Neural cell (in vitro differentiated cells): Measurements from ENCODE around the gene SYNJ2BP.

Experiments used
- EP300 ChIP-seq: fragments of 450-650 bp; conservative IDR thresholded peaks from 2 replicates; pipeline ENCODE4 v1.6.1; 2014; ENCODE audit warnings: antibody characterized with exemption, mild to moderate bottlenecking, moderate library complexity; ENCODE audit not compliant: poor library complexity, severe bottlenecking
- EZH2 ChIP-seq: fragments of 200-600, 300-800 bp; shearing (Covaris generic), sonication (generic); IDR thresholded peaks from 2 replicates; pipeline ENCODE4 v1.6.1; 2014; ENCODE audit warnings: antibody characterized with exemption, low read length, borderline replicate concordance, mild to moderate bottlenecking; ENCODE audit not compliant: insufficient read depth, poor library complexity, severe bottlenecking
- POLR2AphosphoS5 ChIP-seq: IDR thresholded peaks from 2 replicates; pipeline ENCODE4 v1.6.1; 2012
- RAD21 ChIP-seq: fragments of 450-650 bp; conservative IDR thresholded peaks from 2 replicates; pipeline ENCODE4 v1.6.1; 2014; ENCODE audit warnings: antibody characterized with exemption, mild to moderate bottlenecking, moderate library complexity
- TAF1 ChIP-seq: IDR thresholded peaks from 2 replicates; pipeline ENCODE4 v1.6.1; 2012; ENCODE audit warnings: low read depth
- TF ChIP-seq, protein P1 (sequence below): fragments of 450-650 bp; IDR thresholded peaks from 2 replicates; pipeline ENCODE4 v1.5.1; 2014; ENCODE audit warnings: antibody characterized with exemption, mild to moderate bottlenecking, moderate library complexity; ENCODE audit not compliant: poor library complexity, severe bottlenecking

- TF ChIP-seq, protein P1, sequence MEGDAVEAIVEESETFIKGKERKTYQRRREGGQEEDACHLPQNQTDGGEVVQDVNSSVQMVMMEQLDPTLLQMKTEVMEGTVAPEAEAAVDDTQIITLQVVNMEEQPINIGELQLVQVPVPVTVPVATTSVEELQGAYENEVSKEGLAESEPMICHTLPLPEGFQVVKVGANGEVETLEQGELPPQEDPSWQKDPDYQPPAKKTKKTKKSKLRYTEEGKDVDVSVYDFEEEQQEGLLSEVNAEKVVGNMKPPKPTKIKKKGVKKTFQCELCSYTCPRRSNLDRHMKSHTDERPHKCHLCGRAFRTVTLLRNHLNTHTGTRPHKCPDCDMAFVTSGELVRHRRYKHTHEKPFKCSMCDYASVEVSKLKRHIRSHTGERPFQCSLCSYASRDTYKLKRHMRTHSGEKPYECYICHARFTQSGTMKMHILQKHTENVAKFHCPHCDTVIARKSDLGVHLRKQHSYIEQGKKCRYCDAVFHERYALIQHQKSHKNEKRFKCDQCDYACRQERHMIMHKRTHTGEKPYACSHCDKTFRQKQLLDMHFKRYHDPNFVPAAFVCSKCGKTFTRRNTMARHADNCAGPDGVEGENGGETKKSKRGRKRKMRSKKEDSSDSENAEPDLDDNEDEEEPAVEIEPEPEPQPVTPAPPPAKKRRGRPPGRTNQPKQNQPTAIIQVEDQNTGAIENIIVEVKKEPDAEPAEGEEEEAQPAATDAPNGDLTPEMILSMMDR: no peak
- no peak for TF ChIP-seq POLR2AphosphoS5
- TF ChIP-seq TAF1: no peak
- no peak for TF ChIP-seq EP300
- no peak for TF ChIP-seq EZH2
- TF ChIP-seq RAD21: no peak
Observed at GRCh38 chr14:70382536-70382935, 34.4 kb downstream of the SYNJ2BP start.
